Nephron progenitor cell (in vitro differentiated cells): ENCODE data around the gene ST6GALNAC3.
A peak's percentile ranks its signal among the peaks of the same experiment; 100 is the strongest.
"Not testable (repeated sequence)": the region's sequence is repeated elsewhere in the genome, so short reads cannot be mapped to it uniquely, and the experiment has no call there.

Source experiments
- DNase-seq: peaks from one replicate; pipeline ENCODE4 v3.0.0; 2021
- H3K27ac Mint-ChIP-seq: 2 replicates; pipeline ENCODE4 v1.8.0; 2021; ENCODE audit warnings: mild to moderate bottlenecking, moderate library complexity, mixed read lengths
- H3K27me3 Mint-ChIP-seq: 2 replicates; pipeline ENCODE4 v1.8.0; 2021; ENCODE audit warnings: mild to moderate bottlenecking, low read depth, mixed read lengths; ENCODE audit not compliant: poor library complexity
- H3K36me3 Mint-ChIP-seq: 2 replicates; pipeline ENCODE4 v1.8.0; 2021; ENCODE audit warnings: low read depth, mixed read lengths
- H3K4me1 Mint-ChIP-seq: 2 replicates; pipeline ENCODE4 v1.8.0; 2021; ENCODE audit warnings: mixed read lengths
- H3K4me3 Mint-ChIP-seq: 2 replicates; pipeline ENCODE4 v1.8.0; 2021; ENCODE audit warnings: mild to moderate bottlenecking, moderate library complexity, mixed read lengths
- H3K9me3 Mint-ChIP-seq: 2 replicates; pipeline ENCODE4 v1.8.0; 2021; ENCODE audit warnings: mild to moderate bottlenecking, moderate library complexity, mixed read lengths
- CTCF ChIP-seq: fragments of 200-600 bp; sonication (generic); IDR thresholded peaks from 2 replicates; pipeline ENCODE4 v1.5.0; 2021; ENCODE audit warnings: antibody characterized with exemption

ST6GALNAC3 gene

GRCh38 chr1:76234061-76234460 lies 159.5 kb downstream of the ST6GALNAC3 start:
- H3K4me1 Mint-ChIP-seq: peaks cover 28% of the 10 kb centered on the region
- H3K27me3 Mint-ChIP-seq: peaks cover 2% of the 10 kb centered on the region
- H3K9me3 Mint-ChIP-seq: peaks cover 3% of the 10 kb centered on the region
- H3K27ac Mint-ChIP-seq: peak overlapping the region; percentile 44
- no peak overlapping the region for H3K4me3 Mint-ChIP-seq
- no peak for TF ChIP-seq CTCF
- H3K36me3 Mint-ChIP-seq: peaks cover 8% of the 10 kb centered on the region
- DNase-seq: no peak

GRCh38 chr1:76237211-76237610 lies 162.7 kb downstream of the ST6GALNAC3 start:
- peaks cover 15% of the 10 kb centered on the region for H3K36me3 Mint-ChIP-seq
- H3K4me1 Mint-ChIP-seq: peaks cover 36% of the 10 kb centered on the region
- no peak for DNase-seq
- no peak overlapping the region for H3K4me3 Mint-ChIP-seq
- H3K9me3 Mint-ChIP-seq: peaks cover 9% of the 10 kb centered on the region
- TF ChIP-seq CTCF: no peak
- H3K27ac Mint-ChIP-seq: no peak overlapping the region
- H3K27me3 Mint-ChIP-seq: peaks cover 2% of the 10 kb centered on the region

GRCh38 chr1:76238094-76238628 lies 163.6 kb downstream of the ST6GALNAC3 start:
- H3K27me3 Mint-ChIP-seq: peaks cover 2% of the 10 kb centered on the region
- no peak for TF ChIP-seq CTCF
- no peak for DNase-seq
- peaks cover 18% of the 10 kb centered on the region for H3K9me3 Mint-ChIP-seq
- H3K4me3 Mint-ChIP-seq: peak overlapping the region; percentile 35
- H3K4me1 Mint-ChIP-seq: peaks cover 36% of the 10 kb centered on the region
- peaks cover 25% of the 10 kb centered on the region for H3K36me3 Mint-ChIP-seq
- peak overlapping the region; percentile 3 for H3K27ac Mint-ChIP-seq

GRCh38 chr1:76239470-76239918 lies 164.9 kb downstream of the ST6GALNAC3 start:
- peaks cover 31% of the 10 kb centered on the region for H3K9me3 Mint-ChIP-seq
- TF ChIP-seq CTCF: no peak
- DNase-seq: no peak
- no peak overlapping the region for H3K4me3 Mint-ChIP-seq
- H3K27ac Mint-ChIP-seq: peak overlapping the region; percentile 12
- H3K27me3 Mint-ChIP-seq: peaks cover 2% of the 10 kb centered on the region
- H3K36me3 Mint-ChIP-seq: peaks cover 32% of the 10 kb centered on the region
- H3K4me1 Mint-ChIP-seq: peaks cover 30% of the 10 kb centered on the region

- Mint-ChIP-seq H3K27me3 (peaks cover 2% of the 10 kb centered on the region), H3K9me3 (peaks cover 39% of the 10 kb centered on the region), H3K27ac (peak overlapping the region; percentile 18), H3K36me3 (peaks cover 38% of the 10 kb centered on the region), H3K4me3 (no peak overlapping the region), H3K4me1 (peaks cover 30% of the 10 kb centered on the region)
- no peak for DNase-seq
- no peak for TF ChIP-seq CTCF
Measured at GRCh38 chr1:76240316-76240715, 165.8 kb downstream of the ST6GALNAC3 start.

- DNase-seq, H3K27ac Mint-ChIP-seq, H3K4me3 Mint-ChIP-seq, H3K27me3 Mint-ChIP-seq: not testable (repeated sequence)
- peaks cover 42% of the 10 kb centered on the region for H3K4me1 Mint-ChIP-seq
- H3K9me3 Mint-ChIP-seq: peaks cover 46% of the 10 kb centered on the region
- peaks cover 45% of the 10 kb centered on the region for H3K36me3 Mint-ChIP-seq
Measured at GRCh38 chr1:76242587-76242986, 168.0 kb downstream of the ST6GALNAC3 start.
